H9 (cell line): ENCODE data around the gene EPHA4. TPM values are rescaled to one million over a fixed set of nuclear protein-coding genes. Genes with fewer than 3 reads are reported as not detected.

Experiments
- DNase-seq: peaks from one replicate; pipeline ENCODE4 v3.0.0-alpha.2; 2017
- H2AFZ ChIP-seq: one replicate; pipeline ENCODE4 v1.6.1; 2013; ENCODE audit warnings: mild to moderate bottlenecking, low read length, control low read depth, moderate library complexity
- H2AK5ac ChIP-seq: 2 replicates; pipeline ENCODE4 v1.6.1; 2013; ENCODE audit warnings: low read length, control low read depth, mixed read lengths; ENCODE audit not compliant: insufficient read length
- H2BK120ac ChIP-seq: one replicate; pipeline ENCODE4 v1.6.1; 2013; ENCODE audit warnings: low read depth, mild to moderate bottlenecking, low read length, control low read depth, inconsistent platforms; ENCODE audit not compliant: poor library complexity, severe bottlenecking
- H2BK12ac ChIP-seq: 2 replicates; pipeline ENCODE4 v1.6.1; 2013; ENCODE audit warnings: low read length, control low read depth, mixed read lengths, low read depth; ENCODE audit not compliant: insufficient read length
- H2BK15ac ChIP-seq: 2 replicates; pipeline ENCODE4 v1.6.1; 2013; ENCODE audit warnings: low read depth, low read length, control low read depth
- H2BK20ac ChIP-seq: one replicate; pipeline ENCODE4 v1.6.1; 2013; ENCODE audit warnings: low read depth, mild to moderate bottlenecking, low read length, control low read depth, inconsistent platforms; ENCODE audit not compliant: poor library complexity, severe bottlenecking
- H2BK5ac ChIP-seq: 2 replicates; pipeline ENCODE4 v1.6.1; 2013; ENCODE audit warnings: low read length, control low read depth, mixed read lengths; ENCODE audit not compliant: insufficient read length
- H3K14ac ChIP-seq: 2 replicates; pipeline ENCODE4 v1.6.1; 2013; ENCODE audit warnings: low read length, control low read depth; ENCODE audit not compliant: insufficient read depth
- H3K18ac ChIP-seq: 2 replicates; pipeline ENCODE4 v1.6.1; 2013; ENCODE audit warnings: low read depth, mild to moderate bottlenecking, mixed read lengths, low read length, control low read depth; ENCODE audit not compliant: insufficient read length
- H3K23ac ChIP-seq: 2 replicates; pipeline ENCODE4 v1.6.1; 2013; ENCODE audit warnings: low read length, control low read depth, mixed read lengths, low read depth; ENCODE audit not compliant: insufficient read length
- H3K23me2 ChIP-seq: 2 replicates; pipeline ENCODE4 v1.6.1; 2013; ENCODE audit warnings: low read depth, mild to moderate bottlenecking, mixed read lengths, low read length, control low read depth; ENCODE audit not compliant: insufficient read length, poor library complexity, severe bottlenecking
- H3K27ac ChIP-seq: 2 replicates; pipeline ENCODE4 v1.5.1; 2013; ENCODE audit warnings: low read length, control low read depth, mixed read lengths, low read depth; ENCODE audit not compliant: insufficient read length
- H3K27me3 ChIP-seq: 2 replicates; pipeline ENCODE4 v1.6.1; 2013; ENCODE audit warnings: low read length, control low read depth, inconsistent platforms; ENCODE audit not compliant: insufficient read depth
- H3K4ac ChIP-seq: 2 replicates; pipeline ENCODE4 v1.6.1; 2013; ENCODE audit warnings: low read depth, mild to moderate bottlenecking, control low read depth, inconsistent platforms, low read length, moderate library complexity
- H3K4me1 ChIP-seq: 2 replicates; pipeline ENCODE4 v1.6.1; 2013; ENCODE audit warnings: low read length, control low read depth, inconsistent platforms; ENCODE audit not compliant: insufficient read depth
- H3K4me2 ChIP-seq: 2 replicates; pipeline ENCODE4 v1.6.1; 2013; ENCODE audit warnings: low read length, control low read depth, mixed read lengths; ENCODE audit not compliant: insufficient read length, insufficient read depth
- H3K56ac ChIP-seq: 2 replicates; pipeline ENCODE4 v1.6.1; 2013; ENCODE audit warnings: low read depth, mild to moderate bottlenecking, mixed read lengths, low read length, control low read depth; ENCODE audit not compliant: insufficient read length
- H3K79me1 ChIP-seq: 2 replicates; pipeline ENCODE4 v1.6.1; 2013; ENCODE audit warnings: low read depth, mild to moderate bottlenecking, moderate library complexity, low read length, control low read depth, inconsistent platforms; ENCODE audit not compliant: insufficient read depth, poor library complexity, severe bottlenecking
- H3K79me2 ChIP-seq: 2 replicates; pipeline ENCODE4 v1.6.1; 2013; ENCODE audit warnings: low read length, control low read depth, inconsistent platforms; ENCODE audit not compliant: insufficient read depth
- H3K9ac ChIP-seq: 2 replicates; pipeline ENCODE4 v1.6.1; 2013; ENCODE audit warnings: low read length, control low read depth, mixed read lengths; ENCODE audit not compliant: insufficient read length; ENCODE audit errors: extremely low read depth
- H3K9me3 ChIP-seq: one replicate; pipeline ENCODE4 v1.6.1; 2013; ENCODE audit warnings: low read depth, low read length, inconsistent platforms; ENCODE audit not compliant: control insufficient read depth
- H3T11ph ChIP-seq: one replicate; pipeline ENCODE4 v1.6.1; 2013; ENCODE audit warnings: mild to moderate bottlenecking, low read length, control low read depth, inconsistent platforms
- H4K20me1 ChIP-seq: one replicate; pipeline ENCODE4 v1.6.1; 2013; ENCODE audit not compliant: control insufficient read depth, insufficient read length, insufficient read depth
- H4K5ac ChIP-seq: 2 replicates; pipeline ENCODE4 v1.6.1; 2013; ENCODE audit warnings: low read depth, mild to moderate bottlenecking, mixed read lengths, low read length, control low read depth; ENCODE audit not compliant: insufficient read length
- H4K8ac ChIP-seq: replicated peaks from 2 replicates; pipeline ENCODE4 v1.6.1; 2013; ENCODE audit warnings: low read length, control low read depth, mixed read lengths, low read depth; ENCODE audit not compliant: insufficient read length
- H4K91ac ChIP-seq: 2 replicates; pipeline ENCODE4 v1.6.1; 2013; ENCODE audit warnings: low read depth, mild to moderate bottlenecking, moderate library complexity, mixed read lengths, low read length, control low read depth; ENCODE audit not compliant: insufficient read length
- H3K27ac Mint-ChIP-seq, 3 experiments: 2 replicates in 2 of 3; 3 replicates in 1 of 3; pipeline ENCODE4 v1.8.0; 2020 to 2021; ENCODE audit warnings: mixed read lengths in 3 of 3, mild to moderate bottlenecking in 1 of 3, moderate library complexity in 1 of 3
- H3K27me3 Mint-ChIP-seq: 2 replicates; pipeline ENCODE4 v1.8.0; 2021; ENCODE audit warnings: low read depth, mild to moderate bottlenecking, moderate library complexity, mixed read lengths
- H3K36me3 Mint-ChIP-seq, 3 experiments: 2 replicates in 2 of 3; 3 replicates in 1 of 3; pipeline ENCODE4 v1.8.0; 2020 to 2021; ENCODE audit warnings: low read depth in 3 of 3, mixed read lengths in 3 of 3; ENCODE audit not compliant: insufficient read depth in 1 of 3
- H3K4me1 Mint-ChIP-seq, 2 experiments: 2 replicates each; pipeline ENCODE4 v1.8.0; 2020; ENCODE audit warnings: mixed read lengths in 2 of 2
- H3K4me3 Mint-ChIP-seq, 2 experiments: 2 replicates in 1 of 2; 3 replicates in 1 of 2; pipeline ENCODE4 v1.8.0; 2020 to 2021; ENCODE audit warnings: mild to moderate bottlenecking in 2 of 2, mixed read lengths in 2 of 2, moderate library complexity in 1 of 2
- H3K9me3 Mint-ChIP-seq, 2 experiments: 2 replicates in 1 of 2; 3 replicates in 1 of 2; pipeline ENCODE4 v1.8.0; 2020; ENCODE audit warnings: mild to moderate bottlenecking in 2 of 2, mixed read lengths in 2 of 2, moderate library complexity in 1 of 2
- CTCF ChIP-seq: fragments of 200-600 bp; sonication (generic); conservative IDR thresholded peaks from 3 replicates; pipeline ENCODE4 v1.8.0; 2021; ENCODE audit warnings: antibody characterized with exemption, mild to moderate bottlenecking
- WGBS: extraction: QIAGEN DNeasy Blood & Tissue Kit; methylation state at CpG from one replicate; pipeline ENCODE4 v1.1.7; 2013; ENCODE audit warnings: missing lambda C conversion rate, low lambda C conversion rate, mixed read lengths; ENCODE audit not compliant: insufficient read length; ENCODE audit errors: extremely low coverage; 5-methylcytosine and 5-hydroxymethylcytosine counted together
- total RNA-seq: library from RNA; stranded (reverse); gene quantifications from 2 replicates; pipeline ENCODE4 v1.2.1, GENCODE V29; 2021

EPHA4 gene
- total RNA-seq, 1 experiment from 2014 or later: 25.1 TPM

GRCh38 chr2:221530653-221531037 lies 41.5 kb downstream of the EPHA4 start:
- Histone ChIP-seq H2BK12ac (no peak overlapping the region), H3K79me2 (no peaks in the 10 kb centered on the region), H3K79me1 (no peaks in the 10 kb centered on the region), H3T11ph (no peak overlapping the region), H2AK5ac (no peak overlapping the region), H4K8ac (no peak overlapping the region), H3K9ac (no peak overlapping the region), H3K4me1 (no peaks in the 10 kb centered on the region), H3K4me2 (no peak overlapping the region), H3K56ac (no peak overlapping the region), H2BK20ac (no peak overlapping the region), H4K20me1 (no peaks in the 10 kb centered on the region), H4K5ac (no peak overlapping the region), H3K27ac (no peak overlapping the region), H3K4ac (no peak overlapping the region), H2BK15ac (no peak overlapping the region), H2BK5ac (no peak overlapping the region), H3K18ac (no peak overlapping the region), H2BK120ac (no peak overlapping the region), H3K23ac (no peak overlapping the region), H3K14ac (no peak overlapping the region; the same call in 1 of the 2 replicates), H4K91ac (no peak overlapping the region), H2AFZ (no peak overlapping the region), H3K27me3 (no peaks in the 10 kb centered on the region), H3K23me2 (no peaks in the 10 kb centered on the region), H3K9me3 (no peaks in the 10 kb centered on the region)
- WGBS: no CpG with 5 or more reads among the region's 2 CpGs
- TF ChIP-seq CTCF: no peak
- Mint-ChIP-seq H3K9me3 (no peaks in the 10 kb centered on the region), H3K36me3 (peaks cover 0 to 4% (median 0%) of the 10 kb centered on the region in 3 experiments; a peak in 1 of 7 replicates), H3K4me1 (peaks cover 16 to 40% of the 10 kb centered on the region in 2 experiments), H3K27me3 (no peaks in the 10 kb centered on the region), H3K27ac (no peak overlapping the region), H3K4me3 (no peak overlapping the region)
- DNase-seq: no peak
